SK-N-SH (cell line): ENCODE measurements around the gene CNN2. TPM values are rescaled to one million over a fixed set of nuclear protein-coding genes. Genes with fewer than 3 reads are reported as not detected.

ENCODE experiments used
- CTCF ChIA-PET: fragments of 300-600, 350-600 bp; formaldehyde crosslinking; extraction: SDS; loops from one replicate; lab custom pipeline; 2021; lab: Yijun Ruan, JAX
- POLR2A ChIA-PET: fragments of 350-600 bp; sonication (Branson Sonifier 250); formaldehyde crosslinking; extraction: SDS; loops from one replicate; lab custom pipeline; 2020; ENCODE audit warnings: antibody characterized with exemption, inconsistent platforms; lab: Yijun Ruan, JAX
- DNase-seq: peaks from one replicate; pipeline ENCODE4 v3.0.0; 2012
- H2AFZ ChIP-seq: fragments of 200-600 bp; sonication (generic); 2 replicates; pipeline ENCODE4 v1.8.1; 2016; ENCODE audit warnings: antibody characterized with exemption, mild to moderate bottlenecking, low read depth
- H3F3A ChIP-seq: fragments of 200-600 bp; sonication (generic); replicated peaks from 2 replicates; pipeline ENCODE3; 2016; ENCODE audit warnings: antibody characterized with exemption, mild to moderate bottlenecking; ENCODE audit not compliant: insufficient read depth
- H3K27ac ChIP-seq, 2 experiments: fragments of 200-500 bp in 1 of 2; fragments of 200-600 bp in 1 of 2; sonication (Bioruptor generic) in 1 of 2; sonication (generic), shearing (Covaris generic) in 1 of 2; 2 replicates each; pipeline versions ENCODE4 v1.5.1 to v1.6.1; 2014 to 2016; ENCODE audit warnings: low read depth in 2 of 2, inconsistent platforms in 1 of 2, low read length in 1 of 2, mild to moderate bottlenecking in 1 of 2, mixed read lengths in 1 of 2
- H3K27me3 ChIP-seq: fragments of 200-600 bp; sonication (generic), shearing (Covaris generic); 2 replicates; pipeline ENCODE4 v1.6.1; 2016; ENCODE audit warnings: mixed run types; ENCODE audit not compliant: insufficient read depth
- H3K36me3 ChIP-seq, 2 experiments: fragments of 200-500 bp in 1 of 2; fragments of 200-600 bp in 1 of 2; sonication (Bioruptor generic) in 1 of 2; sonication (generic) in 1 of 2; replicated peaks in 1 of 2; 2 replicates each; pipeline versions ENCODE3 to v1.5.1; 2014 to 2016; ENCODE audit warnings: low read length in 1 of 2, mild to moderate bottlenecking in 1 of 2; ENCODE audit not compliant: insufficient read depth in 2 of 2, control insufficient read depth in 1 of 2
- H3K4me1 ChIP-seq, 2 experiments: fragments of 200-500 bp in 1 of 2; fragments of 200-600 bp in 1 of 2; sonication (Bioruptor generic) in 1 of 2; sonication (generic), shearing (Covaris generic) in 1 of 2; 2 replicates each; pipeline versions ENCODE4 v1.5.1 to v1.6.1; 2014 to 2016; ENCODE audit warnings: low read depth in 1 of 2, low read length in 1 of 2, mixed run types in 1 of 2; ENCODE audit not compliant: insufficient read depth in 2 of 2, control insufficient read depth in 1 of 2
- H3K4me2 ChIP-seq: fragments of 200-600 bp; sonication (generic), shearing (Covaris generic); 2 replicates; pipeline ENCODE4 v1.6.1; 2017; ENCODE audit warnings: mixed run types
- H3K4me3 ChIP-seq, 2 experiments: fragments of 200-500 bp in 1 of 2; fragments of 200-600 bp in 1 of 2; sonication (Bioruptor generic) in 1 of 2; sonication (generic), shearing (Covaris generic) in 1 of 2; 2 replicates each; pipeline versions ENCODE4 v1.5.1 to v1.8.1; 2014 to 2016; ENCODE audit warnings: low read depth in 2 of 2, inconsistent platforms in 1 of 2, low read length in 1 of 2, mild to moderate bottlenecking in 1 of 2, mixed read lengths in 1 of 2, moderate library complexity in 1 of 2
- H3K79me2 ChIP-seq: fragments of 200-600 bp; sonication (generic); 2 replicates; pipeline ENCODE4 v1.8.1; 2017; ENCODE audit warnings: mild to moderate bottlenecking; ENCODE audit not compliant: insufficient read depth
- H3K9ac ChIP-seq: fragments of 200-600 bp; sonication (generic); 2 replicates; pipeline ENCODE4 v1.6.1; 2017; ENCODE audit warnings: mixed run types
- H3K9me2 ChIP-seq: fragments of 200-600 bp; sonication (generic); 2 replicates; pipeline ENCODE4 v1.6.1; 2017; ENCODE audit warnings: mixed run types
- H3K9me3 ChIP-seq: fragments of 200-600 bp; sonication (generic); 2 replicates; pipeline ENCODE4 v1.6.1; 2017; ENCODE audit warnings: mixed run types, mild to moderate bottlenecking, moderate library complexity
- H4K20me1 ChIP-seq: fragments of 200-600 bp; sonication (generic); 2 replicates; pipeline ENCODE4 v1.6.1; 2017; ENCODE audit warnings: mild to moderate bottlenecking, mixed run types; ENCODE audit not compliant: insufficient read depth
- EP300 ChIP-seq, 2 experiments: IDR thresholded peaks; 2 replicates each; pipeline versions ENCODE4 v1.4.0 to v1.6.1; 2012; ENCODE audit warnings: borderline replicate concordance in 1 of 2, low read depth in 1 of 2, low read length in 1 of 2
- FOXJ3 ChIP-seq: sonication (generic); formaldehyde crosslinking; IDR thresholded peaks from 2 replicates; pipeline ENCODE4 v1.5.1; 2020; ENCODE audit warnings: mild to moderate bottlenecking, missing genetic modification reagents
- FOXM1 ChIP-seq: IDR thresholded peaks from 2 replicates; pipeline ENCODE4 v1.4.0; 2012; ENCODE audit warnings: low read depth, mild to moderate bottlenecking
- GATA2 ChIP-seq: sonication (generic); formaldehyde crosslinking; IDR thresholded peaks from 2 replicates; pipeline ENCODE4 v1.5.0; 2020; ENCODE audit warnings: mild to moderate bottlenecking, missing genetic modification reagents
- MXI1 ChIP-seq: IDR thresholded peaks from 2 replicates; pipeline ENCODE4 v1.6.1; 2012; ENCODE audit warnings: mild to moderate bottlenecking, low read depth, low read length, improper control_type of control experiment
- NFIC ChIP-seq: IDR thresholded peaks from 2 replicates; pipeline ENCODE4 v1.4.0; 2012; ENCODE audit warnings: borderline replicate concordance
- PBX3 ChIP-seq: IDR thresholded peaks from 2 replicates; pipeline ENCODE4; 2012
- RAD21 ChIP-seq: IDR thresholded peaks from 2 replicates; pipeline ENCODE4 v1.6.1; 2012; ENCODE audit warnings: mild to moderate bottlenecking, low read length
- RCOR1 ChIP-seq: fragments of 150-350 bp; IDR thresholded peaks from 2 replicates; pipeline ENCODE4 v1.6.1; 2017; ENCODE audit warnings: antibody characterized with exemption, low read length
- RXRA ChIP-seq: IDR thresholded peaks from 2 replicates; pipeline ENCODE4 v1.4.0; 2012; ENCODE audit warnings: low read depth, mild to moderate bottlenecking, borderline replicate concordance
- TEAD4 ChIP-seq: IDR thresholded peaks from 2 replicates; pipeline ENCODE4 v1.4.0; 2012; ENCODE audit warnings: mild to moderate bottlenecking, borderline replicate concordance; ENCODE audit not compliant: insufficient read depth
- USF1 ChIP-seq: IDR thresholded peaks from 2 replicates; pipeline ENCODE4 v1.4.0; 2012; ENCODE audit warnings: low read depth, borderline replicate concordance
- USF2 ChIP-seq: fragments of 150-350 bp; IDR thresholded peaks from 2 replicates; pipeline ENCODE4 v1.6.1; 2017; ENCODE audit warnings: antibody characterized with exemption, low read length, low read depth, borderline replicate concordance
- YY1 ChIP-seq: IDR thresholded peaks from 2 replicates; pipeline ENCODE4 v1.4.0; 2012; ENCODE audit warnings: low read depth, mild to moderate bottlenecking
- WGBS: methylation state at CpG from one replicate; pipeline ENCODE4 v1.1.6; 2017; ENCODE audit warnings: low lambda C conversion rate; 5-methylcytosine and 5-hydroxymethylcytosine counted together
- polyA plus RNA-seq, 3 experiments: library from polyadenylated mRNA; depleted of rRNA; stranded (reverse); fragments of >200 nt; gene quantifications; 2 replicates each; pipeline ENCODE4 v1.2.3, GENCODE V29; 2012
- TF ChIP-seq, protein P1 (sequence below): fragments of 150-350 bp; IDR thresholded peaks from 2 replicates; pipeline ENCODE4 v1.6.1; 2016; ENCODE audit warnings: mild to moderate bottlenecking, low read depth, low read length
- TF ChIP-seq, protein P2 (sequence below): fragments of 200-600 bp; sonication (generic); IDR thresholded peaks from 2 replicates; pipeline ENCODE4 v1.6.1; 2017; ENCODE audit warnings: antibody characterized with exemption, mild to moderate bottlenecking, moderate library complexity

The CNN2 gene
- polyA plus RNA-seq, 1 of the 3 experiments (the other 2 are of a cell fraction), result 279 TPM

GRCh38 chr19:1046836-1047695, 20.7 kb downstream of the CNN2 start:
- no peak for DNase-seq
- Histone ChIP-seq H3K36me3 (no peaks in the 10 kb centered on the region), H3K9me3 (no peaks in the 10 kb centered on the region), H2AFZ (no peak overlapping the region), H3K9me2 (no peaks in the 10 kb centered on the region), H3K79me2 (no peaks in the 10 kb centered on the region), H3K9ac (no peak overlapping the region), H3F3A (peaks cover 4% of the 10 kb centered on the region), H3K27me3 (no peaks in the 10 kb centered on the region), H3K4me2 (no peak overlapping the region), H3K27ac (no peak overlapping the region), H3K4me1 (peaks cover 0 to 9% of the 10 kb centered on the region in 2 experiments; a peak in 2 of 4 replicates), H4K20me1 (no peaks in the 10 kb centered on the region), H3K4me3 (no peak overlapping the region)
- ChIA-PET CTCF (interaction anchor here (0.9 kb wide), 1 partner anchor 18 kb away, joined by 3 read pairs; no protein-coding TSS in a partner anchor), POLR2A (no interaction called here)
- TF ChIP-seq MXI1, result no peak
- TF ChIP-seq FOXM1, result no peak
- TF ChIP-seq USF1, result no peak
- TF ChIP-seq USF2, result no peak
- TF ChIP-seq, protein P1, sequence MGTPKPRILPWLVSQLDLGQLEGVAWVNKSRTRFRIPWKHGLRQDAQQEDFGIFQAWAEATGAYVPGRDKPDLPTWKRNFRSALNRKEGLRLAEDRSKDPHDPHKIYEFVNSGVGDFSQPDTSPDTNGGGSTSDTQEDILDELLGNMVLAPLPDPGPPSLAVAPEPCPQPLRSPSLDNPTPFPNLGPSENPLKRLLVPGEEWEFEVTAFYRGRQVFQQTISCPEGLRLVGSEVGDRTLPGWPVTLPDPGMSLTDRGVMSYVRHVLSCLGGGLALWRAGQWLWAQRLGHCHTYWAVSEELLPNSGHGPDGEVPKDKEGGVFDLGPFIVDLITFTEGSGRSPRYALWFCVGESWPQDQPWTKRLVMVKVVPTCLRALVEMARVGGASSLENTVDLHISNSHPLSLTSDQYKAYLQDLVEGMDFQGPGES, result no peak
- TF ChIP-seq, protein P2, sequence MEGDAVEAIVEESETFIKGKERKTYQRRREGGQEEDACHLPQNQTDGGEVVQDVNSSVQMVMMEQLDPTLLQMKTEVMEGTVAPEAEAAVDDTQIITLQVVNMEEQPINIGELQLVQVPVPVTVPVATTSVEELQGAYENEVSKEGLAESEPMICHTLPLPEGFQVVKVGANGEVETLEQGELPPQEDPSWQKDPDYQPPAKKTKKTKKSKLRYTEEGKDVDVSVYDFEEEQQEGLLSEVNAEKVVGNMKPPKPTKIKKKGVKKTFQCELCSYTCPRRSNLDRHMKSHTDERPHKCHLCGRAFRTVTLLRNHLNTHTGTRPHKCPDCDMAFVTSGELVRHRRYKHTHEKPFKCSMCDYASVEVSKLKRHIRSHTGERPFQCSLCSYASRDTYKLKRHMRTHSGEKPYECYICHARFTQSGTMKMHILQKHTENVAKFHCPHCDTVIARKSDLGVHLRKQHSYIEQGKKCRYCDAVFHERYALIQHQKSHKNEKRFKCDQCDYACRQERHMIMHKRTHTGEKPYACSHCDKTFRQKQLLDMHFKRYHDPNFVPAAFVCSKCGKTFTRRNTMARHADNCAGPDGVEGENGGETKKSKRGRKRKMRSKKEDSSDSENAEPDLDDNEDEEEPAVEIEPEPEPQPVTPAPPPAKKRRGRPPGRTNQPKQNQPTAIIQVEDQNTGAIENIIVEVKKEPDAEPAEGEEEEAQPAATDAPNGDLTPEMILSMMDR, result no peak
- TF ChIP-seq RCOR1, result no peak
- TF ChIP-seq FOXJ3, result no peak
- TF ChIP-seq TEAD4, result no peak
- no peak for TF ChIP-seq PBX3
- TF ChIP-seq YY1, result no peak
- no peak for TF ChIP-seq RXRA
- no peak for TF ChIP-seq NFIC
- TF ChIP-seq RAD21, result no peak
- no peak for TF ChIP-seq GATA2
- no peak for TF ChIP-seq EP300 (IDR thresholded peaks at IDR 0.05; ENCODE audit: borderline replicate concordance in 1 of 2, low read depth in 1 of 2, low read length in 1 of 2)
- WGBS, result 96% methylated on average over 43 of the region's 77 CpGs
